EL (cell line): ENCODE measurements around the gene PXK.
"Not testable (repeated sequence)": the region's sequence is repeated elsewhere in the genome, so short reads cannot be mapped to it uniquely, and the experiment has no call there.

Source experiments
- DNase-seq: peaks from one replicate; pipeline ENCODE4 v3.0.0-alpha.2; 2016

The PXK gene

GRCh38 chr3:58332575-58333188 lies at the start of gene PXK:
TSS of gene PXK (plus strand) at chr3:58332892. CDS start at chr3:58332989, 97 bp downstream.
- DNase-seq, result peak; percentile 77

- DNase-seq, result no peak
Observed at GRCh38 chr3:58285334-58285733, 47.4 kb upstream of the PXK start.

GRCh38 chr3:58287354-58287753 lies 45.3 kb upstream of the PXK start:
- DNase-seq, result no peak

GRCh38 chr3:58288011-58288728 lies 44.5 kb upstream of the PXK start:
- DNase-seq, result no peak

GRCh38 chr3:58288964-58289613 lies 43.6 kb upstream of the PXK start:
- not testable (repeated sequence) for DNase-seq

GRCh38 chr3:58290446-58290845 lies 42.2 kb upstream of the PXK start:
- DNase-seq, result not testable (repeated sequence)

- DNase-seq, result no peak
Observed at GRCh38 chr3:58291671-58292338, 40.9 kb upstream of the PXK start.

- no peak for DNase-seq
Observed at GRCh38 chr3:58292866-58293265, 39.8 kb upstream of the PXK start.

GRCh38 chr3:58293516-58293915 lies 39.2 kb upstream of the PXK start:
- no peak for DNase-seq

- no peak for DNase-seq
Observed at GRCh38 chr3:58296269-58296668, 36.4 kb upstream of the PXK start.

- no peak for DNase-seq
Observed at GRCh38 chr3:58296843-58297242, 35.8 kb upstream of the PXK start.

- no peak for DNase-seq
Observed at GRCh38 chr3:58298190-58298589, 34.5 kb upstream of the PXK start.

GRCh38 chr3:58299075-58299474 lies 33.6 kb upstream of the PXK start:
- DNase-seq, result no peak

GRCh38 chr3:58299839-58300516 lies 32.7 kb upstream of the PXK start:
- DNase-seq, result peak; percentile 36

GRCh38 chr3:58305882-58306711 lies 26.6 kb upstream of the PXK start, which contains the start of the genes HTD2 and RPP14:
TSS of gene HTD2 (plus strand) at chr3:58306520. CDS start at chr3:58317614, 11,094 bp downstream.
TSS of gene RPP14 (plus strand) at chr3:58306245. CDS start at chr3:58310330, 4,085 bp downstream.
- DNase-seq, result peak; percentile 96

- DNase-seq, result peak; percentile 56
Observed at GRCh38 chr3:58307639-58308215, 25.0 kb upstream of the PXK start.

GRCh38 chr3:58308728-58309127 lies 24.0 kb upstream of the PXK start:
- DNase-seq, result no peak

GRCh38 chr3:58317811-58318210 lies 14.9 kb upstream of the PXK start:
- DNase-seq, result no peak

- DNase-seq, result no peak
Observed at GRCh38 chr3:58321791-58322190, 10.9 kb upstream of the PXK start.

- no peak for DNase-seq
Observed at GRCh38 chr3:58322793-58323192, 9.9 kb upstream of the PXK start.
